Stimulated activated CD8-positive, alpha-beta memory T cell treated with anti-CD3 and anti-CD28 coated beads, Interleukin-4, amount 100 ng/mL, for 24 hours (primary cell): Measurements from ENCODE around the gene PTGES3.
"Not testable (repeated sequence)": the region's sequence is repeated elsewhere in the genome, so short reads cannot be mapped to it uniquely, and the experiment has no call there.

Source experiments
- DNase-seq: peaks from one replicate; pipeline ENCODE4 v3.0.0-alpha.2; 2020; ENCODE audit warnings: low read depth

Gene PTGES3

DNA sequence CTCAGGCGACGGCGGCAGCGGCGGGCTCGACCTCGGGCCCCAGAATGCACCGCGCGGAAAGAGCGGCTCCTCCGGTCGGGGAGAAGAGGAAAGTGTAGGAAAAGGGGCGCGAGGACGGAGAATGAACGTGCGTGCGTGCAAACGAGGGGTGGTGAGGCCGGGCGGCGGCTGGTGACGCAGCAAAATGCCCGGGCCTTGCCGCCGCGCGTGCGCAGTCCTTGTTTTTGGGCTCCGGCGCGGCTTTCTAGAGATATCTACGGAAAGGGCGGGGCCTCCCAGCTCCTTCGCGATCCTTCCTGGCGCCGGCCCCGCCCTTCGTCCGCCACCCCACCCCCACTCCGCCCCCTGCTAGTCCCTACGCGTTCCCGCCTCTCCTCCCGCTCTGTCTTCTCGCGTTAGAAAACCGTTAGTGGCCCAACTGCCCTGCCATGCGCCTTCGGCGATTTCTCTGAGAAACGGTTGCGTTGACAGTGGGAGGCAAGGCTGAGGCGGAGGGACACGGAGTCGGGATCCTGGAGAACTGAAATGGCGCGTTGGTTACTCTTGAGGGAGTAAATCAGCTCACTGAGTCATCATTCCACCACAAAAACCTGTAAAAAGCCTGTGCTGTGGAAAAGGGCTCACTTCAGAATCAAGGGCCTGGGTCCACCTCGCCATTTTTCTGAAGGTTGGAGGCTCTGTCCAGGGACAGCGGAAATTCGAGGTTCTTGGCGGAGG, at the start of gene PTGES3:
TSS of gene PTGES3 (minus strand) at position 156 of the 717 bp plus-strand sequence. CDS start 285 bp downstream, outside the sequence.
- peak; percentile 97 for DNase-seq

DNA sequence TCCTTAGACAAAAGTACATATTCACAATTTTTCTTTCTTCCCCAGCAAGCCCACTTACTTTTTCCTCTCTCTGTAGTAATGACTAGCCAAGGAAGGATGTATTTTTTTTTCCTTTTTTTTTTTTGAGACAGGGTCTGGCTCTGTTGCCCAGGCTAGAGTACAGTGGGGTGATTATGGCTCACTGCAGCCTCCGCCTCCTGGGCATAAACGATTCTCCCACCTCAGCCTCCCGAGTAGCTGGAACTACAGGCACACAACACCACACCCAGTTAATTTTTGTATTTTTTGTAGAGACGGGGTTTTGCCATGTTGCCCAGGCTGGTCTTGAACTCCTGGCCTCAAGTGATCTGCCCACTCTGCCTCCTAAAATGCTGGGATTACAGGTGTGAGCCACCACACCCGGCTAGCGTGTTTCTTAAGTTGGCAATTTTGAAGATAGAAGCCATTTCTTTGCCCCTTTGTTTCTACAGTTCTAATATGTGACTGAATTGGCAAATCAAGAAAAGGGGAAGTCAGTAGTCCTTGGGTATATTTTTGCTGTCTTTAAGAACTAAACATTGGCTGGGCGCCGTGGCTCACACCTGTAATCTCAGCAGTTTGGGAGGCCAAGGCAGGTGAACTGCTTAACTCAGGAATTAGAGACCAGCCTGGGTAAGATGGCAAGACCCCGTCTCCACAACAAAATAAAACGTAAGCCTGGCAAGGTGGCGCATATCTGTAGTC, 40.2 kb upstream of the PTGES3 start:
- DNase-seq, result no peak

- not testable (repeated sequence) for DNase-seq
Observed at GRCh38 chr12:56726196-56726675, 38.2 kb upstream of the PTGES3 start.

GRCh38 chr12:56725723-56726102, 37.6 kb upstream of the PTGES3 start:
- DNase-seq, result no peak

DNA sequence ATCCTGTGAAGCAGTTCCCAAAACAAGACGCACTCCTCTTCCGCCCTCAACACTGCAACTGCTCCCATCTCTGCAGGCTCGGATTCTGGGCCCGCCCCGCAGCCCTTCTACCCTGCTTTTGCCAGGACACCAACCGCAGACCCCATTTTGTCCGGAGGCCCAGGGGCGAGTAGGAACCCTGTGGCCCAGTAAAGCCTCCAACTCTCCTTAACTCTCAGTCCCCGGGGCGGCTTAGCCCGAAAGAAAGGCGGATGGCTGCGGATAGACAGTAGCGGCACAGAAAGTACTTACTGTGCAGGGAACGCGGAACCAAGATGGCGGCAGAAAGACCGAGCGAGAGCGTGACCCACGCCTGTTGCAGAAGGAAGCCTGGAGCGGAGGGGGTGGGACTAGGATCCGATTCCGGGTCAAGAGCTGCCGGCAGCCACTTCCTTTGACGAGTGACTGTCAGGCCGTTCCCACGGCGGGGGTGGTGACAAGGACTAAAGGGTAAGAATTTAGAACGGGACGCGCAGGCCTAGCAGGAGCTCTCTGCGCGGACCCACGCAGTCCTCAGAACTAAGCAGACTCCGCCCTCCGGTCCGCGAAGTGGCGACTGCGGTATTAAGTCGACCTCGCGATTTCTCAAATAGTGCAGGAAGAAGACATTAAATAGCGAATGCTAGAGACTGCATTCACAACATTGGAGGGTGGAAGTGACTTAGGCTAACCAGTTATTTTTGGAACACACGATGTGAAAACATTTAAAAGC, 37.1 kb upstream of the PTGES3 start, which contains the start of gene NACA:
TSS of gene NACA (minus strand) at position 328 of the 751 bp plus-strand sequence. CDS start 778 bp downstream, outside the sequence.
- DNase-seq, result peak; percentile 98

- DNase-seq, result no peak
Observed at GRCh38 chr12:56724701-56724971, 36.6 kb upstream of the PTGES3 start.

DNA sequence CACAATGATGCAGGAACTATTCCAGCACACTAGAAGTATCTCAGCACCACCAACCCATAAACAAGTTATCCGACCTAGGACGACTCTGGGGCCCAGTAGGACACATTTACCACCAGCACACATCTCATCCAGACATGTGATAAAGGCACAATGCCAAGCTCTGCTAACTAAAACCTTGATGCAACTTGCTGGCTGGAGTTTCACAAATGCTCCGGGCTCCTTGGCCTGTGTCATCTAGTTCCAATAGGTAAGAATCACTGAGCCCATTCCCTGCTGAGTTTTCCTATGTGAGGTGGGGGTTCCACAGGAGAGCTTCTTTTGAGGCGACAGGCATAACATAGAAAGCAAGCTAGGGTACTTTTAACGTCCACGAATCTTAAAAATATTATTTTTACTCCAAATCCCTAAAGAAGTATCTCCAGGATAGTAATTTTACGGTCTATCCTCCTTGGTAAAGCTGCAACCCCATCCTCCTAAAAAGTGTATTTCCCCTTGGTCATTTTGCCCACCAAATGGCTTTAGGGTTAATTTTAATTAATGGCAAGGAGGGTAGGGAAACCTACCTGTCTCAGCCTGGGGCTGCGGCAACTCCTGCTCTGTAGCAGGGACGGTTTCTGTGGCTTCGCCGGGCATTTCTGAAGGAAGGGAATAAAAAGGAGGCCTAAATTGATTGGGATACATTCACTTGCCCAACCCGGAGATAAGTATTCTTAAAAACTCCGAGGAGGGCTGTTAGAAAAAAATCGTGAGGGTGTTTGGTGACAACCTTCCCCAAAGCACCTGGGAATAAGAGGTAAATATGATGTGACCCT, 36.0 kb upstream of the PTGES3 start:
- DNase-seq, result no peak

GRCh38 chr12:56723352-56723751, 35.3 kb upstream of the PTGES3 start:
- no peak for DNase-seq

DNA sequence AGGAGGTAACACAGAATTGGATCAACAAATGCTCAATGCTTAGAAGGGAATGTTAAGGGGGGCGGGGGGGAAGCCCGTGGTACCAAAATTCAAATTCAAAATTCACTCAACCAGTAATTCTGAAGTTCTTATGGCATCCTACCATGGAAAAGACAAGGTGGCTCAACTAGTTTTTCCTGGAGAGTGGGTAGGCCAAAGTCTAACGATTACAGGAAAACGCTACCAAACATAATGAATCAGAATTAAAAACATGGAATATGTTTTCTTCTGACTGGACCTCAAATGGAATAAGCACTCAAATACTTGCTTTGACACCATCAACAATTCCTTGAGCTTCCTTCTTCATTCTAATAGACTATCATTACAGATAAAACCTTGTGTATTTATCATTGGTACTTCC, 34.7 kb upstream of the PTGES3 start:
- no peak for DNase-seq

GRCh38 chr12:56721721-56722120, 33.6 kb upstream of the PTGES3 start:
- DNase-seq, result no peak

DNA sequence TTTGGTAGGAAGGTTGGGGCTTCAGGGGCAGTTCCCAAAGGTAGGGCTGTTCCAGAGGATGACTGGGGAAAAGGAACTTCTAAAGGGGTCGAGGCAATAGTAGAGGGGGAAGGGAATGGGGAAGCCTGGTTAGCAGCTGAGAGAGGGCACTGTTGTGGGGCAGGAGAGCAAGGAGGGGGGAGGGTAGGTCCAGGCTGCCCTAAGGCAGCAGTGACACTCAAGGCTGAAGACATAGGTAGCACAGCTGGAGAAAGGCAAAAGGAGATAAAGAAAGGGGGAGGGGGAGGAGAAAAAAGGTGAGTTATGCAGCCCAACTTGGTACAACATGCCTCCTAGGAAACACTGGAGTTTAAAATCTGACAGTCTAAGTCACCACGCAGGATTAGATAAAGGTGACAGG, 33.1 kb upstream of the PTGES3 start:
- no peak for DNase-seq

GRCh38 chr12:56720731-56721151, 32.7 kb upstream of the PTGES3 start:
- no peak for DNase-seq

DNA sequence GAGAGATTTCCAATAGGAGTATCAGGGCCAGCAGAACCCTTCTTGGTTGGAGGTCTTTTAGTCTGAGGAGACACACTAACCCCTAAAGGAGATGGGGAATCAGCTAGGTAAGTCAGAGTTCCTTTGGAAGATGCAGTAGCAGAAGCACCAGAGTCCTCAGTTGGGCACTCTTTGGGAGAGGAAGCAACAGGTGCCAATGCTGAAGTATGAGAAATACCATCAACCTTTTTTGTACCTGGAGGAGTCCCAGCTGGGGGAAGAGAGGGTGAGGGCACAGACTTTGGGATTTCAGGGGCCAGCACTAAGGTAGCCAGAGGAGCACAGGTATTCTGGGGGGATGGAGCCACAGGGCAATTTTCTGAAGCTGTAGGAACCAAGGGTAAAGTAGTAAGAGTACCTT, 31.0 kb upstream of the PTGES3 start:
- no peak for DNase-seq

- DNase-seq, result no peak
Observed at GRCh38 chr12:56718636-56719035, 30.6 kb upstream of the PTGES3 start.

DNA sequence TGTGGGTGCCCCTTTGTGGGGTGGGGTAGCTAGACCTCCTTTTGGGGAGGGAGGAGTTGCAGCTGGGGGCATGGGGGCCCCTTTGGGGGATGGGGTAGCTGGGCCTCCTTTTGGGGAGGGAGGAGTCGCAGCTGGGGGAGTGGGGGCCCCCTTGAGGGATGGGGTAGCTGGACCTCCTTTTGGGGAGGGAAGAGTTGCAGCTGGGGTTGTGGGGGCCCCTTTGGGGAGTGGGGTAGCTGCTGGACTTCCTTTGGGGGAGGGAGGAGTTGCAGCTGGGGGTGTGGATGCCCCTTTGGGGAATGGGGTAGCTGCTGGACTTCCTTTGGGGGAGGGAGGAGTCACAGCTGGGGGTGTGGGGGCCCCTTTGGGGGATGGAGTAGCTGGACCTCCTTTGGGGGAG, 30.1 kb upstream of the PTGES3 start:
- DNase-seq, result no peak

- DNase-seq, result no peak
Observed at GRCh38 chr12:56716933-56717880, 29.1 kb upstream of the PTGES3 start.

GRCh38 chr12:56716458-56716857, 28.4 kb upstream of the PTGES3 start:
- no peak for DNase-seq

GRCh38 chr12:56715798-56716197, 27.7 kb upstream of the PTGES3 start:
- no peak for DNase-seq

DNA sequence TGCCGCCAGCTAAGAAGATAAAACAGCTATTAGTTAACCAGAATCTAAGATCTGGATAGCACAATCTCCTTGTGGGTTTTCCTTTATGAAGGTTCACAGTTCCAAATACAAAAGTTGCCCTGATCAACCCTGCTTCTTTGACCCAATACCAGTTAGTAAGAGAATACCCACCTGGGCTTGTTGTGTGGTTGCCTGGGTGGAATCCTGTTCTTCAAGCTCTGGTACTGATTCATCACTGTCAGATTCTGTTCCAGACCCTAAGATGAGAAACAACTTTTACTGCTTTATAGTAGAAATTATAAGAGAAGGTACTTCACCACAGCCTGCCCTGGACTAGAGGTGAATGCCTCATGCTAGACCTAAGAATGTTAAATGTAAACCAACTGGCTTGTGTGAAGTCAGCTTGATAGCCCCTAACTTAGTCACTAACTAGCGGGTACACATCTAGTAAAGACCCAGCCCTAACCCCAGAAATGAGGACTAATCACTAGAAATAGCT, 26.4 kb upstream of the PTGES3 start:
- DNase-seq, result no peak

DNA sequence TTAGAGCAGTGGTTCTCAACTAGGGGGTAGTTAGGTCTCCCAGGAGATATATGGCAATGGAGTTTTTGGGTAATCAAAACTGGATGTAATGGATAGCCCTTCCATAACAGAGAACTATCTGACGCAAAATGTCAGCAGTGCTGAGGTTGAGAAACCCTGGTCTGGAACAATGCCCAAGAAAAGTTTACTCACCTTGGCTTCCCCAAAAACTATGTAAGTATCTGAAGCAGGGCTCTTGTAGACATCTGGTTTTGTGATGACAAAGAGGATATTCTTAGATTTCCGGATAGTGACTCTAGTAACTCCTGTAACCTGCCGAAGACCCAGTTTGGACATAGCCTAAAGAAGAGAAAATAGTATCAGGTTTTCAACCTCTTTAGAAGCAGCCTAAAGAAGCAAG, 25.3 kb upstream of the PTGES3 start:
- DNase-seq, result no peak
